ENCODE data around the gene TSPAN1. TPM values are rescaled to one million over a fixed set of nuclear protein-coding genes. Genes with fewer than 3 reads are reported as not detected.
A peak's percentile ranks its signal among the peaks of the same experiment; 100 is the strongest.

TSPAN1 gene
- total RNA-seq, 1 experiment from 2014 or later = 41.7 TPM

GRCh38 chr1:46179138-46180081, 4.5 kb downstream of the TSPAN1 start:
- Mint-ChIP-seq H3K4me1 (ENCODE audit: insufficient read depth, unreplicated experiment) (peaks cover 7% of the 10 kb centered on the region), H3K36me3 (ENCODE audit: insufficient read depth, unreplicated experiment) (peaks cover 6% of the 10 kb centered on the region), H3K9me3 (ENCODE audit: unreplicated experiment) (no peaks in the 10 kb centered on the region), H3K27me3 (ENCODE audit: insufficient read depth, unreplicated experiment) (no peaks in the 10 kb centered on the region), H3K4me3 (ENCODE audit: unreplicated experiment) (no peak overlapping the region), H3K27ac (ENCODE audit: low read depth, unreplicated experiment) (no peak overlapping the region)
- no TSS peak for BruUV-seq (replicated peaks)
- CTCF ChIA-PET = interaction anchor here (0.6 to 11.5 kb wide), 22 partner anchors 8 to 415 kb away, joined by 3 to 266 read pairs (median 4); partner anchors contain the start of gene PIK3R3
- intact Hi-C loops (cut with micrococcal nuclease) = loop anchor here (1.0 to 10.0 kb wide), 5 partner anchors 44 to 295 kb away; partner anchors contain the start of gene PIK3R3
- POLR2A ChIA-PET = interaction anchor here (1.0 to 6.6 kb wide), 6 partner anchors 9 to 289 kb away, joined by 5 to 125 read pairs (median 56); partner anchors contain the start of genes PIK3R3 and POMGNT1
- TF ChIP-seq, protein P1, sequence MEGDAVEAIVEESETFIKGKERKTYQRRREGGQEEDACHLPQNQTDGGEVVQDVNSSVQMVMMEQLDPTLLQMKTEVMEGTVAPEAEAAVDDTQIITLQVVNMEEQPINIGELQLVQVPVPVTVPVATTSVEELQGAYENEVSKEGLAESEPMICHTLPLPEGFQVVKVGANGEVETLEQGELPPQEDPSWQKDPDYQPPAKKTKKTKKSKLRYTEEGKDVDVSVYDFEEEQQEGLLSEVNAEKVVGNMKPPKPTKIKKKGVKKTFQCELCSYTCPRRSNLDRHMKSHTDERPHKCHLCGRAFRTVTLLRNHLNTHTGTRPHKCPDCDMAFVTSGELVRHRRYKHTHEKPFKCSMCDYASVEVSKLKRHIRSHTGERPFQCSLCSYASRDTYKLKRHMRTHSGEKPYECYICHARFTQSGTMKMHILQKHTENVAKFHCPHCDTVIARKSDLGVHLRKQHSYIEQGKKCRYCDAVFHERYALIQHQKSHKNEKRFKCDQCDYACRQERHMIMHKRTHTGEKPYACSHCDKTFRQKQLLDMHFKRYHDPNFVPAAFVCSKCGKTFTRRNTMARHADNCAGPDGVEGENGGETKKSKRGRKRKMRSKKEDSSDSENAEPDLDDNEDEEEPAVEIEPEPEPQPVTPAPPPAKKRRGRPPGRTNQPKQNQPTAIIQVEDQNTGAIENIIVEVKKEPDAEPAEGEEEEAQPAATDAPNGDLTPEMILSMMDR (IDR thresholded peaks at IDR 0.05; ENCODE audit: unreplicated experiment) = peak; percentile 89
- DNase-seq (ENCODE audit: unreplicated experiment) = peak; percentile 94

- Mint-ChIP-seq H3K36me3 (ENCODE audit: insufficient read depth, unreplicated experiment) (peaks cover 10% of the 10 kb centered on the region), H3K4me1 (ENCODE audit: insufficient read depth, unreplicated experiment) (peaks cover 14% of the 10 kb centered on the region), H3K4me3 (ENCODE audit: unreplicated experiment) (no peak overlapping the region), H3K27me3 (ENCODE audit: insufficient read depth, unreplicated experiment) (no peaks in the 10 kb centered on the region), H3K27ac (ENCODE audit: low read depth, unreplicated experiment) (no peak overlapping the region), H3K9me3 (ENCODE audit: unreplicated experiment) (no peaks in the 10 kb centered on the region)
- DNase-seq (ENCODE audit: unreplicated experiment) = peak; percentile 85
- BruUV-seq (replicated peaks) = no TSS peak
- intact Hi-C loops (cut with micrococcal nuclease) = loop anchor here (1.0 to 5.0 kb wide), 2 partner anchors 43 to 167 kb away; no protein-coding TSS in a partner anchor
- POLR2A ChIA-PET = interaction anchor here (0.5 to 6.6 kb wide), 15 partner anchors 9 to 494 kb away, joined by 3 to 125 read pairs (median 6); partner anchors contain the start of genes GPBP1L1, NSUN4, PIK3R3 and POMGNT1
- TF ChIP-seq, protein P1 (IDR thresholded peaks at IDR 0.05; ENCODE audit: unreplicated experiment) = peak; percentile 68
- CTCF ChIA-PET = interaction anchor here (0.5 to 11.5 kb wide), 30 partner anchors 11 to 377 kb away, joined by 3 to 266 read pairs (median 4); no protein-coding TSS in a partner anchor
Measured at GRCh38 chr1:46180082-46180616, 5.3 kb downstream of the TSPAN1 start.

- CTCF ChIA-PET = interaction anchor here (0.6 to 11.5 kb wide), 25 partner anchors 9 to 339 kb away, joined by 3 to 266 read pairs (median 5); no protein-coding TSS in a partner anchor
- Mint-ChIP-seq H3K9me3 (ENCODE audit: unreplicated experiment) (no peaks in the 10 kb centered on the region), H3K36me3 (ENCODE audit: insufficient read depth, unreplicated experiment) (peaks cover 20% of the 10 kb centered on the region), H3K4me3 (ENCODE audit: unreplicated experiment) (no peak overlapping the region), H3K4me1 (ENCODE audit: insufficient read depth, unreplicated experiment) (peaks cover 17% of the 10 kb centered on the region), H3K27me3 (ENCODE audit: insufficient read depth, unreplicated experiment) (no peaks in the 10 kb centered on the region), H3K27ac (ENCODE audit: low read depth, unreplicated experiment) (no peak overlapping the region)
- DNase-seq (ENCODE audit: unreplicated experiment) = peak; percentile 40
- POLR2A ChIA-PET = interaction anchor here (0.6 to 6.6 kb wide), 23 partner anchors 14 to 496 kb away, joined by 3 to 125 read pairs (median 6); partner anchors contain the start of genes GPBP1L1, LRRC41, LURAP1 and PIK3R3
- BruUV-seq (replicated peaks) = no TSS peak
- TF ChIP-seq, protein P1 (IDR thresholded peaks at IDR 0.05; ENCODE audit: unreplicated experiment) = no peak
- intact Hi-C loops (cut with micrococcal nuclease) = loop anchor here (5.0 kb wide), 1 partner anchor 166 kb away; no protein-coding TSS in a partner anchor
Measured at GRCh38 chr1:46181343-46182260, 6.7 kb downstream of the TSPAN1 start.
